COLO668 (cell line): Measurements from ENCODE around the gene MACROD2.
A peak's percentile ranks its signal among the peaks of the same experiment; 100 is the strongest.

Source experiments
- DNase-seq: peaks from one replicate; lab custom pipeline; 2025; ENCODE audit not compliant: unreplicated experiment; lab: John Stamatoyannopoulos, UW

Gene MACROD2

DNA sequence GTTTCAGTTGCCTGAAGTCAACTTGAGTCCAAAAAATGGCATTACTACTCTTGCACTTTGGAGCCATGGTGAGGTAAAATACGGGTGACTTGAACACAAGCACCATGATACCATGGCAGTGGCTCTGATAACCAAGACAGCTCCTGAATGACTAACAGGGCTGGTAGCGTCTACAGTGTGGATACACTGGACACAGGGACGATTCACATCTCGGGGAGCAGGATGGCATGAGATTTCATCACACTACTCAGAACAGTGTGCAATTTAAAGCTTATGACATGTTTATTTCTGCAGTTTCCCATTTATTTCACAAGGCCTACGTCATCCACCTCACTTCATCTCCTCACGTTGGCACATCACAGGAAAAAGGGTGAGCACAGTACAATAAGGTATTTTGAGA is 1627.1 kb downstream of the MACROD2 start:
- no peak for DNase-seq

DNA sequence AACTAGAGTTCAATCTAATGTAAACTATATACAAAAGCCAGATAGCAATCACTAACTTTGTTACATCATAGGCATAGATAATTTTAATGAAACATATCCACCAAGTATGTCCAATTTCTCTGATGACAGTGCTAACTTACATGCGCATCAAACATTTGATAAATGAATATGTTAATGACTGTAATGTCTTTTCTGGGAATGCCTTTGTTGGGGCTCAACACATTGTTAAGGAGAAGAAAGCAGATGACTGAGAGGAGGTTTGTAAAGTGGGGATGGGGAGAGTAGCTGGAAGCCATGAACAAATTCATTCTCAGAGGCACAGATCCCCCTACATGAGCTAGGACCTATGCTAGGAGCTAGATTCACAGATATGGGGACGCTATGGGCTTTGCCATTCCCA is 1627.9 kb downstream of the MACROD2 start:
- no peak for DNase-seq

DNA sequence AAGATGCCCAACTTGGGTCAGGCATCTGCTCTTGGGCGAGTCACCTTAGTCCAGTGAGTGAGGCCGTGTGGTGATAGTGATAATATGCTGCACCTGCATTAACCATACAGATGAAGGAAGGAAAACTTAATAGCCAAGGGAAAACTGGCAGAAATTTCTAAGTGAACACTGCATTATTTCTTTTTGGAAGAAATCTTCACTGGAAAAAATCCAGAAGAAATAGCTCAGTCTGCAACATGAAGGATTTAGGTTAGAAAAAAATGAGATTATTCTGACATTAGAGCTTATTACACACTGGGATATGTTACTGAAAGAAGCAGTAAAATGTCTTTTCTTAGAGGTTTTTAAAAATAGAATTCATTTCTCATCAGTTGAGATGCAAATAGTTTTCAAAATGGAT is 1630.7 kb downstream of the MACROD2 start:
- no peak for DNase-seq

DNA sequence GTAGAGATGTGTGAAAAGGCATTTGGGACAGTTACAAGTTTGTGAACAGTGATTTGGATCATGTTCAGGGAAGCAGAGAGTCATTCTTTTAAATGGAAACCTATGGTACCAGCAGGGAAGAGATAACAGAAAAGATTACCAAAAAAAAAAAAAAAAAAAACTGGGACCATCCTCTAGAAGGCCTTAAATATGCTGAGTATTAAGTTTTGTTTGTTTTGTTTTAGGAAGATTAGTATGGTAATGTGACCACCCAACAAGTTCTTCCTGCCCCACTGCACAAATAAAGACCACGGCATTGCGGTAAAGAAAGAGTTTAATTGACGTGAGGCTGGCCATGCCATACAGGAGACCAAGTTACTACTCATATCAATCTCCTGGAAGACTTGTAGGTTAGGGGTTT is 1631.8 kb downstream of the MACROD2 start:
- no peak for DNase-seq

DNA sequence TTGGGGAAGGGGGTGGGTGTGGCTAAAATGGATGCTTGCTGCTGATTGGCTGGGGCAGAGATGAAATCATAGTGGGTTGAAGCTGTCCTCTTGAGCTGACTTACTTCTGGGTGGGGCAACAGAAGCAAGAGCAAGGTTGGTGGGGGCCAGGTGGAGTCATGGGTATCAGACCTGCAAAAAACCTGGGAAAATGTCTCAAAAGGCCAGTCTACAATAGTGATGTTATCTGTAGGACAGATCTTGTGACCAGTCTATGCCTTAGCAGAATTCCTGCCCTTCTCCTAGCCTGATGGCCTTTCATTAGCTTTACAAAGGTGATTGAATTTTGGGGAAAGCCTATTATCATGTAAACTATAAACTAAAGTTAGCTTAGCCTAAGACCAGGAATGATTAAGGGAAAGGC is 1632.2 kb downstream of the MACROD2 start:
- no peak for DNase-seq

DNA sequence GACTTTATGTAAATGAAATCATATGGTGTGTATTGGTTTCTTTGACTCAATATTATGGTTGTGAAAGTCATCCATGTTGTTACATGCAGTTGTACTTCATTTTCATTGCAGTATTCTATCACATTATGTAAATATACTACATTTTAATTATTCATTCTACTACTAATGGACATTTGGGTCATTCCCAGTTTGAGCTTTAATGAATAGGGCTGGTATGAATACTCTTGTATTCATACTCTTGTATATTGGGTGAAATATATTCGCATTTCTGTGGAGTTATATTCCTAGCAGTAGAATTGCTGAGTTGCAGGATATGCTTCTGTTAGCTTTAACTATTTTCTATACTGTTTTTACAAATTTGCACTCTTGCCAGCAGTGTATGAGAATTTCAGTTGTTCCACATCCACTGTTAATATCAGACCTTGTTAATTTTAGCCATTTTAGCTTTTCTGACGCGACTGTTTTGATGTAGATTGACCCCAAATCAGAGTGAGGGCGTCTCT is 1633.6 kb downstream of the MACROD2 start:
- DNase-seq: no peak

DNA sequence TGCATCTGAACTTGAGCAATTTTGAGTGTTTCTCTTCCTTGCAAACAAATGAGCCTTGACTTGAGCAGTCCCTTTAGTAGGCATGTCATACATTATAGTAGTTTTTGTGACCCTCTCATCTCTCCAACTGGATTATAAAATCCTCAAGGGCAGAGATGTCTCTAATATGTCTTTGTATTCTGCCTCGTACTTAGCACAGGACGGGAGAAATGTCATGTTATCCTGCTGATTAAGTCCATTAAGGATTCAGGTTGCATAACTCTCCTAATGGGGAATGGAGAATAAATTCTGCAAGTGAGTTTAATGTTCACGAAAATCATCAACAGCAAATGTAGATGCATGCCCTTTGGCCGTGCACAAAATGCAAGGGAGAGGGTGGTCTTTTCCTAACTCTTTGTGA is 1635.0 kb downstream of the MACROD2 start:
- no peak for DNase-seq

DNA sequence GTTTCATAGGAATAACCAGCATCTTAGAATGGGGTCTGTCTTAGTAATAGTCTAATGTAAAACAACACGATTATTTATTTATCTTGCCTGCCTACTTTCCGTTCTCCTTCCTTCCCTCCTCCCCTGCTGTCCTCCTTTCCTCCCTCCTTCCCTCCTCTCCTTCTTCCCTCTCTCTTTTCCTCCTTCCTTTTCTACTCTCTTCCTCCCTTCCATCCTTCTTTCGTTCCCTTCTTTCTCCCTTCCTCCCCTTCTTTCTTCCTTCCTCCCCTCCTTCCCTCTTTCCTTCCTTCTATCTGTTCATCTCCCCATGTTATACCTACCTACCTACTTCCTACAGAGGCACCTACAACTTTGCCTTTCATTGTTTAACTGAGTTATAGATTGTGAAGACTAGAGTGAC is 1637.4 kb downstream of the MACROD2 start:
- DNase-seq: no peak

DNA sequence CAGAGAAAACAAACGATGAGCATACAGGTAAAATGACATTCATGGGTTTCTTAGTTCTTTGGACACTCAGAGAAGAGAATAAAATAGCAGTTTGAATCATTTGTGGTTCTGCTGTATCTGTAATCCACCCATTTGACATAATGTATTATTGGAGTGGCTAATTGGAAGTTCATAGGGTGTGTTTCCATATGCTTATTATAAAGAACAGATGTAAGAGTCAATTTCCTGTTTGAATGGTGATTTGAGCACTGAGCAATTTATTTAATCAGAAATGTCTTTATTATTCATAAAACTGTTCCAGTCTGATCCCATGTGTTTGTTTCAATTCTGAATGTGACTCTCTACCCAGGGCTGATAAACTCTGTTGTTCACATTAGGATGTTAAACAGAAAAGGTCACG is 1638.8 kb downstream of the MACROD2 start:
- DNase-seq: no peak

DNA sequence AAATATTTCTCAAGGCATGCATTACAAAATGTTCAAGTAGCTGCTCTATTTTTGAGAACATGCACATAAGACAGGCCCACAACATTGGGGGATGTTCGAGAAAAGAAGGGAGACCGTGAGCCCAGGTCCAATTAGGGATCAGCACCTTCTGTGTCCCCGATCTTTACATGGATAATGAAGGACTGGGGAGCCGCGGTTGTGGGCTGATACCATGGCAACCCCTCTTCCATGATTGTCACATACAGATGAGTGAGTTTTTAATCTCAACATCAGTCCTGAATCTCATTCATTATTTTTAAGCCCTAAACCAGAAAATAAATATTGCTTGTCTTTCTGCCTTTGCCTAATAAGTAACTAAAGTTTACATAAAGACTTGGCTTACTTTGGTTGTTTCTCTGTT is 1642.2 kb downstream of the MACROD2 start:
- no peak for DNase-seq

DNA sequence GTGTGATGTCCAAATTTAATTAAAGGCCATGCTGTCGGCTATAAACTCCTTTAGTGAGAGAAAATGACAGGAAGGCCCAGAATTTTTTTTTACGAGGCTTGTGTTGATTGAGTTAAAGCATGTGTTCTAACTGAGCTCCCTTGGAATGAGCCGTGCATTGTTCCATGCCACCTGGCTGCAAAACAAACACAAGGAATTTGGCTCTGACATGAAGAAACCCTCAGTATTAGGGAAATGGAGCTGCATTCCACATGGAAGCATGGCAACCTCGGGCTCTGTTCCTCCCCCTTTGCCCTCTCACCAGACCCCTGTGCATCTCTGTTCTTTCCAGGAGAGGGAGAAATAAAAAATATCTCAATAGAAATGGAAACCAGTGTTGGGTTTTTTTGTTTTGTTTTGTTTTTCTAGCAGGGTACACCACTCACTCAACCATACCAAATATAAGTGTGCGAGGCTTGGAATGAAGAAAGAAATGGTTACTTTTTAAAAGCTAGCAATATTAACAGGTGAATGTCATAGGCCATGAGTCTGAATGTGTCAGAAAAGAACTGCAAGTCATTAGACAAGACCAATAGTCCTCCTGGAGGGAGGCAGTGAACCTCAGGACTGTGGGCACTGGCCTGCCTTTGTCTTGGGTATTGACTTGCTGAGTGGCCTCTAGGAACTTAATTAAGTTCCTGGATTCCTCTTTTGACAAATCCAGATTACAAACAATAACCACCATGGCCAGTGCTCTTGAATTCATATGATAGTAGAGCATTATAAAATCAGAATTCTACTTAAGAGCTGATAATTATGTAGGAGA is 1642.8 kb downstream of the MACROD2 start:
- DNase-seq: no peak

DNA sequence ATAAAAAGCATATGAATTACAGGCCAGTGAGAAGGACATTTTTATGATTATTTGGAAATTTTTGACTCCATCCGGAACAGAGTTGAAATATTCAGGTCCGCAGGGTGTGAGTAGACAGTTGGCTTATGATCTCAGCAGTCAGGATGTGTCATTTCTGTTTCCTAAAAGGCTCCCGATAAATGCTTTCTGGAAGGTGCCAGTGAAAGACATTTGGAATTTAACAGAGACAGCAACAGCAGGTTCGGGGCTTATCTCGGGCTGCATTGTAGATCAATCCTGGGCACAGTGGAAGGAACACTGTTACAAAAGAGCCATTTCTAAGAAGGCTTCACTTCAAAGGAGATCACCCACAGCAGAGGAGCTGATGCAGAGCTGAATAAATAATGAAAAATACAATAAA is 1643.5 kb downstream of the MACROD2 start:
- DNase-seq: no peak

DNA sequence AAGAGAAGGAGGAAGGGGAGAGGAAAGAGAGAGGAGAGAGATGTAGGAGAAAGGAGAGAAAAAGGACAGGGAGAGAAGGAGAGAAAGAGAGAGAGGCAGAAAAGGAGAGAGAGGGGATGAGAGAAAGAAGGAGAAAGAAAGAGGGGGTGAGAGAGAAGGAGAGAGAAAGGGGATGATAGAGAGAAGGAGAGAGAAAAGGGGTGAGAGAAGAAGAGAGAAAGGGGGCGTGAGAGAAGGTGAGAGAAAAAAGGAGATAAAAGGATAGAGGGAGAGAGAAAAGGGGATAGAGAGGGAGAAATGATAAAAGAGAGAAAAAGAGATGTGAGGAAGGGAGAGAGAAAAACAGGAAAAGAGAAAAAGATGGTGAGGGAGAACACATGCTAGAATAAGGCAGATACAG is 1644.5 kb downstream of the MACROD2 start:
- no peak for DNase-seq

DNA sequence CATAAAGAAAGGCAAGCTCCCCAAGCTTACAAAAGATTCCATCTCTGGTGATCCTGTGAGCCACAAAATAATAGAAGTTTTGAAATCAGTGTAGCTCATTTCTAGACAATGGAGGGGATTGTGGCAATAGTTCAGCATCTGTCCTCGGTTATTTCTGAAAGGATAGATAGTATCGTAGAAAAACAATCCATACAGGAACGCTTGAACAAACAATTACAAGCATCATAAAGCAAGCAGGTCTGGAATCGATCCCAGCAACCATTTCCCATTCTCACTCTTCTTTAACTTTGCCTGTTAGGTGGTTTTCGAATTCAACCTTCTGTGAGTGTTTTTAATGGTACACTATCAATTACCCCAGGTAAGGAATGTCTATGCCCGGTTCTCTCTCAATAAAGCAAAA is 1646.8 kb downstream of the MACROD2 start:
- DNase-seq: no peak

DNA sequence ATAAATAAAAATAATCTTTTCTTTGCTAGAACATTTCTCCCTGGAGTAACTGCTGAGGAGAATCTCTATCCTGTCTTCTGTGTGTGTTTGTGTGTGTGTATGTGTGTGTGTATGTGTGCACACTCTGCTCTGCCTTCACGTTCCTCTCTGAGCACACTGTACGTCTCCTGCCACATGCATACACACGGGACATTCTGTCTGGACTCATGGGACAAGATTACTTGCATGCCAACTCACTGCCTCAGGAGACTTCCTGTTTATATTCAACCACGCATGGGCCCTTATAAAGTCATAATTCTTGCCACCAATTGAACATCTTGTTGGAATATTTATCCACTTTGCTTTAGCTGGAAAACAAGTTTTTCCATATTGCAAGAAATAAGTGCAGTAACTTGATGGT is 1647.4 kb downstream of the MACROD2 start:
- DNase-seq: no peak

DNA sequence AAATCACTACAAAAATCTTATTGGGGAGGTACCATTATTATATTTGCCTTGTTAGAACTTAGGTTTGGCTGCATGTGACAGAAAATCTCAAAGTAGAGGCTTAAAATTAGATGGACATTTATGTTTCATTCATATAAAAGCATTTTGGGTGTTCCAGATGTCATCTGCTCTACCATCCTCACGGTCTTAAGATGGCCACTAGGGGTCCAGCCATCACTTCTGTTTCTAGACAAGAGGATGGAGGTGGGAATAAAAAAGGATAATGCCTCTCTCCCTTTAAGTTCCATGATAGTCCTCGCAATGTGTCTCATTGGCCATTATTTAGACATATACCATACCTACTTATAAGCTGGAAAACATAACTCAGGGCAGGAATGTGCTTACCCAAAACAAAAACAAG is 1648.4 kb downstream of the MACROD2 start:
- DNase-seq: no peak

DNA sequence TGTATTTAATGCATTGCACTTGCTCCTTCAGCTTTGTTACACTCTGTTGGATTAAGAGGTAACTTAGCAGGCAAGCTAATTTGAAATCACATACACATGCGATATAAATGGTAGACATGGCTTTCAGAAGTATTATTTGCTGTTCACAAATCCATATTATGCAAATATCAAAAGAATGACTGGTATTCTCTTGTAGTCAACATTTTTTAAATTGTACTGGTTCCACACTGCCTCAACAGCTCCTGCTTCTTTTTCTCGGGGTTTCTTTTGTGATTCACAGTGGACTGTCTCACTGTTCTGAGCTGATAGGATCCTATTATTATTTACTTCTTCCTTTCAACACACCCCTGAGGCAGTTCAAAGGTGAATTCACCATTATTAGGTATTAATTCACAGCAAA is 1650.5 kb downstream of the MACROD2 start:
- DNase-seq: no peak

DNA sequence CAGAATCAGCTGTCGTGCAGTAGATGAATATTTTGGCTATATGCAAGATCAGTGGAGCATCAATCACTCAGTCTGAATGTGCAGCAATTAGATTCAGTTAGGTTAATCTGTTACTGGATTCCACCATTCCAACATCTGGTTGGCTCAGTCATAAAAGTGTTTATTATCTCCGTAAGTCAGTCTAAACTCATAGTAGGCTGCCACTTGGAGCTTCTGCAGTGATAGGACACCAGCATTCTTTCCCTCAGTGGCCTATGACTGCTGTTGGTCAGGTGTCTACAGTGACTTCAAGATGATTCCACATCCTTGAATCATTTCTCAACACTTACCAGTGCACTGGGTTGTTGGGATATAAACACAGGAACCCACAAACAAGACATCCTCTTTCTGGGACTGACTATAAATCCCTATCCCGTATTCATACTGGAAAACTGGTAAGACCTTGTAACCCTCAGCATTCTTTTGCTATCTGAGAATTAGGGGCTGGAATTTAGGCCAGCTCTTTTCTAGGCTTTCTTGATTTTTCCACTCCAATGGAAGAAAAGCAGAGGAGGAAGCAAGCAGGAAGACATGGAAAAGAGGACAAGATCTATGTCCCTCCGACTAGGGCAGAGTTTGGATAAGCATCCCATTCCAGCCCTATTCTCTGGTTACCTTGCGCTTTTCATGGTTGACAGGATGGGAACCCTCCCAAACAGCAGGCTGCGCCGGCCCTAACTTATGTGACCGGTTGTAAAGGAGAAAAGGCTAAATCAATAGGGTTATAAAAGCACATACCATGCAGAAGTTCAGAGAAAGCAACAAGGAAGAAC is 1658.3 kb downstream of the MACROD2 start:
- no peak for DNase-seq

DNA sequence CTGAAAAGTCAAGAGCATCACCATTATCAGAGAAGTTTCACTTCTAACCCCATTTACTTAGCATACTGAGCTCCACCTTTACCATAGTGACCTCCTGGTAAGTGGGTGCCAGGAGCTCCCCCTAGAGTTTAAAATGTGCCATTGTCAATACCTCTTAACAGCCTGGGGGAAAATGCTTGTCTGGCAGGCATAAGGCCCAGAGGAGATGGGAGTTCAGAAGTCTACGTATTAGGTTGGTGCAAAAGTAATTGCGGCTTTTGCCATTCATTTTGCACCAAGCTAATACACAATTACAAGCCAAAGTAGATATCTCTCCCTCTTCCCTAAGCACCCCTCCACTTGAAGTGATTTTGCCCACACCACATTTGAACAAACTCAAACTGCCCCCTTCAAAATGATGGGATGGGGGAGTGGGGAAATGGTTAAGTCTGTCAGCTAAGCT is 1658.9 kb downstream of the MACROD2 start:
- DNase-seq: peak; percentile 48

DNA sequence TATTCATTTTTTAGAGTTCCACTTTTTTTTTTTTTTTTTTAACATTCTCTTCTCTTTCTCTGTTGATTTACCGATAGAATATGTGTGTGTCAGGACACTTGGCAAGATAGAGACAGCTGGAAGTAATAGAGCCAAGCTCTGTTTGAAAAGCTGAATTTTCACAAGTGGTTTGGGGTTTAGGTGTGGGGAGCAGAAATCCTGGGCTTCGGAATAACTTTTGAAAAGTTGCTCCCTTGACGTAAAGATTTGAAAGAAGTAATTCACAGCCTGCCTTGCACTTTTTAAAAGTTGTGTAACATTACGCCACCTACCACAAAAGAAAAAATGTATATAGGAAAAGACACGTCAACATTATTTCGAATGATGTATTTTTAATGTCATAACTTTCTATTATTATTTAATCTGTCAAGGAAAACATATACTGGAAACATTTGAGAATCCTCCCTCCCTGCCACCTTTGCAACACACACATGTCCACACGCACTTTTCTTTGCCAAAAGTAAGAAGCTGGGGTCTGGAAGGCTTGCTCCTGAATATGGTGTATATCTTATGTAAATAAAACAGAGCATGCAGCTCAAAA is 1660.1 kb downstream of the MACROD2 start:
- no peak for DNase-seq

DNA sequence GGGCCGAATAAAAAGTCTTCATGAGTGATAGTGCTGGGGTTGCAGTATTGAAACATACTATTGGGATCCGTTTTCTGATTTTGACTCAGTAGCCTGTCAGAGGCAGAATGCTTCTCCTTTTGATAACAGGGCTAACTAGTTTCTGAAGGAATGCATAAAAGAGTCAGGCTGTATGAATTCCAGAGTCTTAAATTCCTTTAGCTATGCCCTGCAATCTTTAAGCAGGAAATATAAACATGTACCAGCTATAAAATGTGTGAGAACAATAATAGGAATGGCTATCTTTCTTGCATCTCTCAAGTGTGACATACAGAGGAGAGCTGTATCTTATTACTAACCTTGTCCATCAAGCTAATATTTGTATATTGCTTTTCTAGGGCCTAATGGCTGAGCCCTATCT is 1660.8 kb downstream of the MACROD2 start:
- DNase-seq: no peak

DNA sequence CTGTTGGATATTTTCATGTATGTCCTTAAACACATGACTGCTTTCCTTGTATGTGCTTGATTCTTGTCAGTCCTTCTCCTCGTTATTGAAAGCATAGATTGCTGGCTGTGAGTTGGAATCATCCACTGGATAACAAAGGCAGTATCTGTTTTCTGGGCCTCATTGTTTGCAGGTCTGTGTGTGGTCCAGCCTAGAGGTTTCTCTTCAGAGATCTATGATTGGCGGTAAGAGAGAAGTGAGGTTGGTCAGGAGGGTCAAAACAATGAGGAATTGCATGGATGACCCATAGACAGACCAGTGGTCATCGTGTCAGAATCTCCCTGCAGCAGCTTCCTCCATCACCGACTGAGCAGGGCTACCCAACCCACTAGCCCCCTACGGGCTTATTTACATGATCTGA is 1663.0 kb downstream of the MACROD2 start:
- DNase-seq: no peak
